Measurements from ENCODE around the gene TAOK2.

Gene TAOK2

GRCh38 chr16:29943846-29944799, 29.5 kb upstream of the TAOK2 start:
- H2BK15ac ChIP-seq (ENCODE audit: low read depth, poor library complexity, severe bottlenecking): no peak overlapping the region
- H3K27me3 ChIP-seq (ENCODE audit: control insufficient read depth in 1 of 2, insufficient read depth in 1 of 2, low read length in 2 of 2): no peaks in the 10 kb centered on the region
- peaks cover 6% of the 10 kb centered on the region for H3K9me3 ChIP-seq (ENCODE audit: control insufficient read depth, low read length)
- H4K91ac ChIP-seq (ENCODE audit: low read length): no peak overlapping the region
- H3K4ac ChIP-seq (ENCODE audit: low read depth in 1 of 2, low read length in 2 of 2): peak overlapping the region in 1 of 2 experiments; percentile 97
- peak overlapping the region; percentile 84 for H2BK5ac ChIP-seq (ENCODE audit: low read depth, low read length, poor library complexity, severe bottlenecking)
- peak; percentile 99 for DNase-seq
- H3K36me3 ChIP-seq (ENCODE audit: control insufficient read depth in 1 of 2, insufficient read depth in 2 of 2, low read depth in 1 of 2, low read length in 2 of 2): no peaks in the 10 kb centered on the region
- peak overlapping the region in 1 of 2 experiments; percentile 51 for H3K4me3 ChIP-seq (ENCODE audit: insufficient read depth in 1 of 2, low read depth in 1 of 2, low read length in 2 of 2)
- H4K8ac ChIP-seq (ENCODE audit: low read length): peak overlapping the region; percentile 64
- no peaks in the 10 kb centered on the region for H3K79me1 ChIP-seq (replicated peaks; ENCODE audit: low read length, poor library complexity, severe bottlenecking)
- peak overlapping the region; percentile 100 for H3K27ac ChIP-seq (ENCODE audit: low read length, poor library complexity, severe bottlenecking)
- H2BK12ac ChIP-seq (ENCODE audit: low read length in 2 of 2): peak overlapping the region; percentile 86 to 95
- peaks cover 3% of the 10 kb centered on the region for H3K4me1 ChIP-seq (ENCODE audit: control insufficient read depth, insufficient read depth, low read depth, low read length)
- H3K18ac ChIP-seq (ENCODE audit: low read depth in 1 of 2, low read length in 2 of 2): peak overlapping the region; percentile 33 to 70
- WGBS: 16% methylated on average over 8 of the region's 11 CpGs
- no peak overlapping the region for H3K23ac ChIP-seq (ENCODE audit: low read length in 2 of 2)
- peak overlapping the region; percentile 86 for H3K9ac ChIP-seq (ENCODE audit: low read length)
- H3K4me2 ChIP-seq (ENCODE audit: low read length, poor library complexity, severe bottlenecking): peak overlapping the region; percentile 65
- H2BK120ac ChIP-seq (ENCODE audit: low read depth, low read length): peak overlapping the region; percentile 64
- no peak overlapping the region for H2AFZ ChIP-seq (ENCODE audit: low read depth, low read length)
- no peak overlapping the region for H3K14ac ChIP-seq (ENCODE audit: low read length in 2 of 2)
- peak overlapping the region; percentile 96 for H2AK5ac ChIP-seq (ENCODE audit: low read length, severe bottlenecking)

- Histone ChIP-seq H4K8ac (ENCODE audit: low read length) (no peak overlapping the region), H2BK15ac (ENCODE audit: low read depth, poor library complexity, severe bottlenecking) (no peak overlapping the region), H3K27me3 (ENCODE audit: control insufficient read depth in 1 of 2, insufficient read depth in 1 of 2, low read length in 2 of 2) (no peaks in the 10 kb centered on the region), H3K27ac (ENCODE audit: low read length, poor library complexity, severe bottlenecking) (no peak overlapping the region), H2BK12ac (ENCODE audit: low read length in 2 of 2) (no peak overlapping the region), H3K4me1 (ENCODE audit: control insufficient read depth, insufficient read depth, low read depth, low read length) (peaks cover 3% of the 10 kb centered on the region), H2BK5ac (ENCODE audit: low read depth, low read length, poor library complexity, severe bottlenecking) (no peak overlapping the region), H3K36me3 (ENCODE audit: control insufficient read depth in 1 of 2, insufficient read depth in 2 of 2, low read depth in 1 of 2, low read length in 2 of 2) (no peaks in the 10 kb centered on the region), H3K18ac (ENCODE audit: low read depth in 1 of 2, low read length in 2 of 2) (no peak overlapping the region), H2BK120ac (ENCODE audit: low read depth, low read length) (no peak overlapping the region), H3K4me3 (ENCODE audit: insufficient read depth in 1 of 2, low read depth in 1 of 2, low read length in 2 of 2) (no peak overlapping the region), H3K79me1 (replicated peaks; ENCODE audit: low read length, poor library complexity, severe bottlenecking) (no peaks in the 10 kb centered on the region), H3K9ac (ENCODE audit: low read length) (no peak overlapping the region), H3K14ac (ENCODE audit: low read length in 2 of 2) (no peak overlapping the region), H3K4me2 (ENCODE audit: low read length, poor library complexity, severe bottlenecking) (no peak overlapping the region), H3K4ac (ENCODE audit: low read depth in 1 of 2, low read length in 2 of 2) (no peak overlapping the region), H2AFZ (ENCODE audit: low read depth, low read length) (no peak overlapping the region), H4K91ac (ENCODE audit: low read length) (no peak overlapping the region), H2AK5ac (ENCODE audit: low read length, severe bottlenecking) (no peak overlapping the region), H3K9me3 (ENCODE audit: control insufficient read depth, low read length) (no peaks in the 10 kb centered on the region), H3K23ac (ENCODE audit: low read length in 2 of 2) (no peak overlapping the region)
- WGBS: 70% methylated on average over 2 of the region's 2 CpGs
- DNase-seq: no peak
Measured at GRCh38 chr16:29947897-29948296, 25.8 kb upstream of the TAOK2 start.

DNA sequence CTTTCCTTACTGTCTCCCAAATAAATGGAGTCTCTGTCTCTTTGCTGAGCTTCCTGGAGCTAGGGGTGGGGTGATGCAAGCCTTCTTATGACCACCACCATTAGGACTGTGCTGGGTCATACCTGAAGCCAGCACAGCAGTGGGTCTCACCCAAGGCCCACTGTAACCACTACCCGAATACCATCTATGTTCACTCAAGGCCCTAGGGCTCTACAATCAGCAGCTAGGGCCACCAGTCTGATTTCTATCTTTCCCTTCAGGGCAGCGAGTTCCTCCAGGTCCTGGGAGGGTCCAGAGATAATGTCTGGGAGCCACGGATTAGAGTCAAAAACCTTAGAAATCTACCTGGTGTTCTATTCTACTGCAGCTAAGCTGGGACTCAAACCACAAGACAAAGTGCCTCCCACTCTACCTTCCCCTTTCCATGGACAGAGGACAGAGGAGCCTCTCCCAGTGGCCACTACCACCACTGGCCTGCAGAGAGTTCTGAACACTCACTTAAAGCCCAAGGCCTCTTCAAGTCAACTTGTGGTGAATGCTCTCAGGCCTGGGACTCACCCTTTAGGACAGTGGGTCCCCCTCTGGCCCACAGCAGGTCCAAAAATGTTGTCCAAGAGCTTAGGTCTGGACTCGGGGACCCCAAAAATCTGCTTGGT, 22.7 kb upstream of the TAOK2 start:
- H3K23ac ChIP-seq (ENCODE audit: low read length in 2 of 2): no peak overlapping the region
- H2BK120ac ChIP-seq (ENCODE audit: low read depth, low read length): no peak overlapping the region
- no peak overlapping the region for H3K4me3 ChIP-seq (ENCODE audit: insufficient read depth in 1 of 2, low read depth in 1 of 2, low read length in 2 of 2)
- no peaks in the 10 kb centered on the region for H3K36me3 ChIP-seq (ENCODE audit: control insufficient read depth in 1 of 2, insufficient read depth in 2 of 2, low read depth in 1 of 2, low read length in 2 of 2)
- no peak overlapping the region for H2AFZ ChIP-seq (ENCODE audit: low read depth, low read length)
- H3K4ac ChIP-seq (ENCODE audit: low read depth in 1 of 2, low read length in 2 of 2): no peak overlapping the region
- H3K18ac ChIP-seq (ENCODE audit: low read depth in 1 of 2, low read length in 2 of 2): no peak overlapping the region
- H3K4me1 ChIP-seq (ENCODE audit: control insufficient read depth, insufficient read depth, low read depth, low read length): no peaks in the 10 kb centered on the region
- no peak overlapping the region for H3K27ac ChIP-seq (ENCODE audit: low read length, poor library complexity, severe bottlenecking)
- H3K27me3 ChIP-seq (ENCODE audit: control insufficient read depth in 1 of 2, insufficient read depth in 1 of 2, low read length in 2 of 2): no peaks in the 10 kb centered on the region
- WGBS: 88% methylated on average over 4 of the region's 4 CpGs
- H3K9ac ChIP-seq (ENCODE audit: low read length): no peak overlapping the region
- H3K4me2 ChIP-seq (ENCODE audit: low read length, poor library complexity, severe bottlenecking): no peak overlapping the region
- H3K9me3 ChIP-seq (ENCODE audit: control insufficient read depth, low read length): no peaks in the 10 kb centered on the region
- H2BK5ac ChIP-seq (ENCODE audit: low read depth, low read length, poor library complexity, severe bottlenecking): no peak overlapping the region
- no peak overlapping the region for H4K8ac ChIP-seq (ENCODE audit: low read length)
- H2AK5ac ChIP-seq (ENCODE audit: low read length, severe bottlenecking): no peak overlapping the region
- H2BK12ac ChIP-seq (ENCODE audit: low read length in 2 of 2): no peak overlapping the region
- no peak overlapping the region for H4K91ac ChIP-seq (ENCODE audit: low read length)
- H2BK15ac ChIP-seq (ENCODE audit: low read depth, poor library complexity, severe bottlenecking): no peak overlapping the region
- H3K14ac ChIP-seq (ENCODE audit: low read length in 2 of 2): no peak overlapping the region
- DNase-seq: no peak
- no peaks in the 10 kb centered on the region for H3K79me1 ChIP-seq (replicated peaks; ENCODE audit: low read length, poor library complexity, severe bottlenecking)
